GM18505 (cell line): ENCODE results near the gene JAKMIP1.

Experiments used
- ATAC-seq: cut with Tn5 transposase; IDR thresholded peaks from one replicate; pipeline ENCODE4 v1.9.1; 2021; ENCODE audit not compliant: unreplicated experiment
- POLR2A ChIP-seq: IDR thresholded peaks from 4 replicates; pipeline ENCODE4 v1.6.1; 2011; ENCODE audit warnings: borderline replicate concordance; ENCODE audit not compliant: insufficient read depth, insufficient read length; ENCODE audit errors: extremely low read depth

JAKMIP1 gene

GRCh38 chr4:6201580-6202091 is 1.3 kb upstream of the JAKMIP1 start:
- no peak for ATAC-seq
- TF ChIP-seq POLR2A, result peak; percentile 46

GRCh38 chr4:6200922-6201362 is 593 bp upstream of the JAKMIP1 start:
- TF ChIP-seq POLR2A, result no peak
- no peak for ATAC-seq

GRCh38 chr4:6199422-6199921 is 877 bp downstream of the JAKMIP1 start:
- TF ChIP-seq POLR2A, result no peak
- no peak for ATAC-seq

- peak; percentile 24 for TF ChIP-seq POLR2A
- ATAC-seq, result no peak
These were observed 1.5 kb downstream of the JAKMIP1 start for GRCh38 chr4:6198768-6199421.

- no peak for ATAC-seq
- TF ChIP-seq POLR2A, result no peak
These were observed 2.1 kb downstream of the JAKMIP1 start for GRCh38 chr4:6198278-6198677.

GRCh38 chr4:6197433-6198174 is 2.7 kb downstream of the JAKMIP1 start:
- no peak for TF ChIP-seq POLR2A
- no peak for ATAC-seq

GRCh38 chr4:6196871-6197270 is 3.5 kb downstream of the JAKMIP1 start:
- ATAC-seq, result no peak
- no peak for TF ChIP-seq POLR2A

- no peak for TF ChIP-seq POLR2A
These were observed 4.0 kb downstream of the JAKMIP1 start for GRCh38 chr4:6196324-6196723.

GRCh38 chr4:6195602-6196319 is 4.6 kb downstream of the JAKMIP1 start:
- no peak for ATAC-seq
- TF ChIP-seq POLR2A, result no peak

More at GRCh38 chr4:6196324-6196723, 4.0 kb downstream of the JAKMIP1 start:
- no peak for ATAC-seq

GRCh38 chr4:6194458-6195195 is 5.7 kb downstream of the JAKMIP1 start:
- no peak for ATAC-seq
- no peak for TF ChIP-seq POLR2A

- no peak for ATAC-seq
- TF ChIP-seq POLR2A, result no peak
These were observed 7.0 kb downstream of the JAKMIP1 start for GRCh38 chr4:6193399-6193798.

GRCh38 chr4:6192245-6192644 is 8.1 kb downstream of the JAKMIP1 start:
- TF ChIP-seq POLR2A, result no peak
- ATAC-seq, result no peak

- TF ChIP-seq POLR2A, result no peak
- no peak for ATAC-seq
These were observed 8.8 kb downstream of the JAKMIP1 start for GRCh38 chr4:6191448-6192130.

- no peak for TF ChIP-seq POLR2A
- ATAC-seq, result no peak
These were observed 9.9 kb downstream of the JAKMIP1 start for GRCh38 chr4:6190486-6190885.
